ENCODE results near the gene KLF13. TPM values are rescaled to one million over a fixed set of nuclear protein-coding genes. Genes with fewer than 3 reads are reported as not detected.

The KLF13 gene
- total and polyA plus RNA-seq, 2 experiments from 2014 or later: 23.5 to 28.6 TPM

DNA sequence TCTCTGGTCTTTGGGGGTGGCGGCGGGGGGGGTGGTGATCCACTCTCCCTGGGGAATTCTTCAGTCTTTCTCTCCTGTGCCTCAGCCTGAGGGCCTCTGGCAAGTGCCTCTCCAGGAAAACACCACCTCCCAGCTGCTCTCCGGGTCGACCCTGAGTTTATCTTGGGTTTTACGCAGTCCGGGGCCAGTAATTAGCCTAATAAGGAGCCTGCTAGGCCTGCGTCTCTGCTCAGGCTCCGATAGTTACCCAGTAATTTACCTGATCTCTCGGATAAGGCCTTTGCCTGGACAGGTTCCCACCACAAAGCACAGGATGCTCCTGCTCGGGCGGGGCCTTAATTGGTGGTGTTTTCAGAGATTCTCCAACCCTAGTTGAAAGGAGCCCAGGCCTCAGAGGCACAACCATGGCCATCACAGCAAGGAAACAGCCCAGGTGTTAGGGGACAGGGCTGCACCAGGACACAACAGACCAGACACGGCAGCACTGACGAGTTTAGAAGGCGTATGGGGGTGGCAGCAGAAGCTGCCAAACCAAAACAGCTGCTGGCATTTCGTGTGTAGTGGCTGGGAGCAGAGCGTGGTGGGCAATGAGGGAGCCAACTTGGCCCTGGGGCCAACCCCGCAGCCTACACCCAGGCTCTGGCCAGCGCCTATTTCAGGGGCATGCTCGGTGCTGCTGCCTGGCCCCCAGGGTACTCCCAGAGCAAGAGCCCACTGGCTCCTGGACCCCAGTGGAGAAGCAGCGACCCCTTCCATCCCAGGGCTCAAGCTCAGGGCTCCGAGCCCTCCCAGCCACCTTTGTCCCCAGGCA lies 71.4 kb downstream of the KLF13 start:
- ATAC-seq: peak; percentile 2; the same call in 1 of the 3 replicates
- Histone ChIP-seq H3K9me2 (ENCODE audit: insufficient read depth) (no peaks in the 10 kb centered on the region), H3K4me3 (no peak overlapping the region; the same call in 1 of the 2 replicates), H3K36me3 (ENCODE audit: insufficient read depth) (no peaks in the 10 kb centered on the region), H3F3A (replicated peaks; ENCODE audit: low read depth) (no peaks in the 10 kb centered on the region), H3K79me2 (replicated peaks; ENCODE audit: insufficient read depth) (no peaks in the 10 kb centered on the region), H2AFZ (peak overlapping the region; percentile 91), H3K27me3 (ENCODE audit: insufficient read depth) (peaks cover 21% of the 10 kb centered on the region), H3K4me1 (ENCODE audit: insufficient read depth) (peaks cover 17% of the 10 kb centered on the region; the same call in 1 of the 2 replicates), H4K20me1 (replicated peaks; ENCODE audit: insufficient read depth) (no peaks in the 10 kb centered on the region), H3K4me2 (peak overlapping the region; percentile 68), H3K27ac (ENCODE audit: low read depth) (peak overlapping the region; percentile 40; the same call in 1 of the 2 replicates)
- TF ChIP-seq CREB1 (CRISPR knock-in tag; IDR thresholded peaks at IDR 0.05; ENCODE audit: low read depth) (no peak), STAT1 (IDR thresholded peaks at IDR 0.05; ENCODE audit: unreplicated experiment) (no peak), EZH2 (IDR thresholded peaks at IDR 0.05; ENCODE audit: low read depth, unreplicated experiment) (no peak), POLR2AphosphoS5 (IDR thresholded peaks at IDR 0.05; ENCODE audit: low read depth) (no peak), JUNB (IDR thresholded peaks at IDR 0.05; ENCODE audit: unreplicated experiment) (no peak), EZH2phosphoT487 (IDR thresholded peaks at IDR 0.05; ENCODE audit: unreplicated experiment) (no peak), ZNF114 (CRISPR knock-in tag; IDR thresholded peaks at IDR 0.05) (no peak), ZNF331 (CRISPR knock-in tag; IDR thresholded peaks at IDR 0.05; ENCODE audit: low read depth) (no peak)
- TF ChIP-seq, protein P1, sequence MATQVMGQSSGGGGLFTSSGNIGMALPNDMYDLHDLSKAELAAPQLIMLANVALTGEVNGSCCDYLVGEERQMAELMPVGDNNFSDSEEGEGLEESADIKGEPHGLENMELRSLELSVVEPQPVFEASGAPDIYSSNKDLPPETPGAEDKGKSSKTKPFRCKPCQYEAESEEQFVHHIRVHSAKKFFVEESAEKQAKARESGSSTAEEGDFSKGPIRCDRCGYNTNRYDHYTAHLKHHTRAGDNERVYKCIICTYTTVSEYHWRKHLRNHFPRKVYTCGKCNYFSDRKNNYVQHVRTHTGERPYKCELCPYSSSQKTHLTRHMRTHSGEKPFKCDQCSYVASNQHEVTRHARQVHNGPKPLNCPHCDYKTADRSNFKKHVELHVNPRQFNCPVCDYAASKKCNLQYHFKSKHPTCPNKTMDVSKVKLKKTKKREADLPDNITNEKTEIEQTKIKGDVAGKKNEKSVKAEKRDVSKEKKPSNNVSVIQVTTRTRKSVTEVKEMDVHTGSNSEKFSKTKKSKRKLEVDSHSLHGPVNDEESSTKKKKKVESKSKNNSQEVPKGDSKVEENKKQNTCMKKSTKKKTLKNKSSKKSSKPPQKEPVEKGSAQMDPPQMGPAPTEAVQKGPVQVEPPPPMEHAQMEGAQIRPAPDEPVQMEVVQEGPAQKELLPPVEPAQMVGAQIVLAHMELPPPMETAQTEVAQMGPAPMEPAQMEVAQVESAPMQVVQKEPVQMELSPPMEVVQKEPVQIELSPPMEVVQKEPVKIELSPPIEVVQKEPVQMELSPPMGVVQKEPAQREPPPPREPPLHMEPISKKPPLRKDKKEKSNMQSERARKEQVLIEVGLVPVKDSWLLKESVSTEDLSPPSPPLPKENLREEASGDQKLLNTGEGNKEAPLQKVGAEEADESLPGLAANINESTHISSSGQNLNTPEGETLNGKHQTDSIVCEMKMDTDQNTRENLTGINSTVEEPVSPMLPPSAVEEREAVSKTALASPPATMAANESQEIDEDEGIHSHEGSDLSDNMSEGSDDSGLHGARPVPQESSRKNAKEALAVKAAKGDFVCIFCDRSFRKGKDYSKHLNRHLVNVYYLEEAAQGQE (IDR thresholded peaks at IDR 0.05; ENCODE audit: unreplicated experiment): no peak
- TF ChIP-seq, protein P2, sequence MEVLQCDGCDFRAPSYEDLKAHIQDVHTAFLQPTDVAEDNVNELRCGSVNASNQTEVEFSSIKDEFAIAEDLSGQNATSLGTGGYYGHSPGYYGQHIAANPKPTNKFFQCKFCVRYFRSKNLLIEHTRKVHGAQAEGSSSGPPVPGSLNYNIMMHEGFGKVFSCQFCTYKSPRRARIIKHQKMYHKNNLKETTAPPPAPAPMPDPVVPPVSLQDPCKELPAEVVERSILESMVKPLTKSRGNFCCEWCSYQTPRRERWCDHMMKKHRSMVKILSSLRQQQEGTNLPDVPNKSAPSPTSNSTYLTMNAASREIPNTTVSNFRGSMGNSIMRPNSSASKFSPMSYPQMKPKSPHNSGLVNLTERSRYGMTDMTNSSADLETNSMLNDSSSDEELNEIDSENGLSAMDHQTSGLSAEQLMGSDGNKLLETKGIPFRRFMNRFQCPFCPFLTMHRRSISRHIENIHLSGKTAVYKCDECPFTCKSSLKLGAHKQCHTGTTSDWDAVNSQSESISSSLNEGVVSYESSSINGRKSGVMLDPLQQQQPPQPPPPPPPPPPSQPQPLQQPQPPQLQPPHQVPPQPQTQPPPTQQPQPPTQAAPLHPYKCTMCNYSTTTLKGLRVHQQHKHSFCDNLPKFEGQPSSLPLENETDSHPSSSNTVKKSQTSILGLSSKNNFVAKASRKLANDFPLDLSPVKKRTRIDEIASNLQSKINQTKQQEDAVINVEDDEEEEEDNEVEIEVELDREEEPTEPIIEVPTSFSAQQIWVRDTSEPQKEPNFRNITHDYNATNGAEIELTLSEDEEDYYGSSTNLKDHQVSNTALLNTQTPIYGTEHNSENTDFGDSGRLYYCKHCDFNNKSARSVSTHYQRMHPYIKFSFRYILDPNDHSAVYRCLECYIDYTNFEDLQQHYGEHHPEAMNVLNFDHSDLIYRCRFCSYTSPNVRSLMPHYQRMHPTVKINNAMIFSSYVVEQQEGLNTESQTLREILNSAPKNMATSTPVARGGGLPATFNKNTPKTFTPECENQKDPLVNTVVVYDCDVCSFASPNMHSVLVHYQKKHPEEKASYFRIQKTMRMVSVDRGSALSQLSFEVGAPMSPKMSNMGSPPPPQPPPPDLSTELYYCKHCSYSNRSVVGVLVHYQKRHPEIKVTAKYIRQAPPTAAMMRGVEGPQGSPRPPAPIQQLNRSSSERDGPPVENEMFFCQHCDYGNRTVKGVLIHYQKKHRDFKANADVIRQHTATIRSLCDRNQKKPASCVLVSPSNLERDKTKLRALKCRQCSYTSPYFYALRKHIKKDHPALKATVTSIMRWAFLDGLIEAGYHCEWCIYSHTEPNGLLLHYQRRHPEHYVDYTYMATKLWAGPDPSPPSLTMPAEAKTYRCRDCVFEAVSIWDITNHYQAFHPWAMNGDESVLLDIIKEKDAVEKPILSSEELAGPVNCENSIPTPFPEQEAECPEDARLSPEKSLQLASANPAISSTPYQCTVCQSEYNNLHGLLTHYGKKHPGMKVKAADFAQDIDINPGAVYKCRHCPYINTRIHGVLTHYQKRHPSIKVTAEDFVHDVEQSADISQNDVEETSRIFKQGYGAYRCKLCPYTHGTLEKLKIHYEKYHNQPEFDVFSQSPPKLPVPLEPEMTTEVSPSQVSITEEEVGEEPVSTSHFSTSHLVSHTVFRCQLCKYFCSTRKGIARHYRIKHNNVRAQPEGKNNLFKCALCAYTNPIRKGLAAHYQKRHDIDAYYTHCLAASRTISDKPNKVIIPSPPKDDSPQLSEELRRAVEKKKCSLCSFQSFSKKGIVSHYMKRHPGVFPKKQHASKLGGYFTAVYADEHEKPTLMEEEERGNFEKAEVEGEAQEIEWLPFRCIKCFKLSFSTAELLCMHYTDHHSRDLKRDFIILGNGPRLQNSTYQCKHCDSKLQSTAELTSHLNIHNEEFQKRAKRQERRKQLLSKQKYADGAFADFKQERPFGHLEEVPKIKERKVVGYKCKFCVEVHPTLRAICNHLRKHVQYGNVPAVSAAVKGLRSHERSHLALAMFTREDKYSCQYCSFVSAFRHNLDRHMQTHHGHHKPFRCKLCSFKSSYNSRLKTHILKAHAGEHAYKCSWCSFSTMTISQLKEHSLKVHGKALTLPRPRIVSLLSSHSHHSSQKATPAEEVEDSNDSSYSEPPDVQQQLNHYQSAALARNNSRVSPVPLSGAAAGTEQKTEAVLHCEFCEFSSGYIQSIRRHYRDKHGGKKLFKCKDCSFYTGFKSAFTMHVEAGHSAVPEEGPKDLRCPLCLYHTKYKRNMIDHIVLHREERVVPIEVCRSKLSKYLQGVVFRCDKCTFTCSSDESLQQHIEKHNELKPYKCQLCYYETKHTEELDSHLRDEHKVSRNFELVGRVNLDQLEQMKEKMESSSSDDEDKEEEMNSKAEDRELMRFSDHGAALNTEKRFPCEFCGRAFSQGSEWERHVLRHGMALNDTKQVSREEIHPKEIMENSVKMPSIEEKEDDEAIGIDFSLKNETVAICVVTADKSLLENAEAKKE (CRISPR knock-in tag; IDR thresholded peaks at IDR 0.05): no peak
- TF ChIP-seq, protein P3, sequence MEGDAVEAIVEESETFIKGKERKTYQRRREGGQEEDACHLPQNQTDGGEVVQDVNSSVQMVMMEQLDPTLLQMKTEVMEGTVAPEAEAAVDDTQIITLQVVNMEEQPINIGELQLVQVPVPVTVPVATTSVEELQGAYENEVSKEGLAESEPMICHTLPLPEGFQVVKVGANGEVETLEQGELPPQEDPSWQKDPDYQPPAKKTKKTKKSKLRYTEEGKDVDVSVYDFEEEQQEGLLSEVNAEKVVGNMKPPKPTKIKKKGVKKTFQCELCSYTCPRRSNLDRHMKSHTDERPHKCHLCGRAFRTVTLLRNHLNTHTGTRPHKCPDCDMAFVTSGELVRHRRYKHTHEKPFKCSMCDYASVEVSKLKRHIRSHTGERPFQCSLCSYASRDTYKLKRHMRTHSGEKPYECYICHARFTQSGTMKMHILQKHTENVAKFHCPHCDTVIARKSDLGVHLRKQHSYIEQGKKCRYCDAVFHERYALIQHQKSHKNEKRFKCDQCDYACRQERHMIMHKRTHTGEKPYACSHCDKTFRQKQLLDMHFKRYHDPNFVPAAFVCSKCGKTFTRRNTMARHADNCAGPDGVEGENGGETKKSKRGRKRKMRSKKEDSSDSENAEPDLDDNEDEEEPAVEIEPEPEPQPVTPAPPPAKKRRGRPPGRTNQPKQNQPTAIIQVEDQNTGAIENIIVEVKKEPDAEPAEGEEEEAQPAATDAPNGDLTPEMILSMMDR (conservative IDR thresholded peaks at IDR 0.05; ENCODE audit: low read depth in 2 of 2): no peak
- TF ChIP-seq, protein P4, sequence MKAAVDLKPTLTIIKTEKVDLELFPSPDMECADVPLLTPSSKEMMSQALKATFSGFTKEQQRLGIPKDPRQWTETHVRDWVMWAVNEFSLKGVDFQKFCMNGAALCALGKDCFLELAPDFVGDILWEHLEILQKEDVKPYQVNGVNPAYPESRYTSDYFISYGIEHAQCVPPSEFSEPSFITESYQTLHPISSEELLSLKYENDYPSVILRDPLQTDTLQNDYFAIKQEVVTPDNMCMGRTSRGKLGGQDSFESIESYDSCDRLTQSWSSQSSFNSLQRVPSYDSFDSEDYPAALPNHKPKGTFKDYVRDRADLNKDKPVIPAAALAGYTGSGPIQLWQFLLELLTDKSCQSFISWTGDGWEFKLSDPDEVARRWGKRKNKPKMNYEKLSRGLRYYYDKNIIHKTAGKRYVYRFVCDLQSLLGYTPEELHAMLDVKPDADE (IDR thresholded peaks at IDR 0.05): no peak
- Mint-ChIP-seq H3K27ac (no peak overlapping the region; the same call in 1 of the 2 replicates), H3K36me3 (ENCODE audit: low read depth) (no peaks in the 10 kb centered on the region), H3K27me3 (ENCODE audit: insufficient read depth, low read depth, poor library complexity) (peaks cover 27% of the 10 kb centered on the region), H3K9me3 (no peaks in the 10 kb centered on the region), H3K4me1 (peaks cover 27% of the 10 kb centered on the region), H3K4me3 (no peak overlapping the region)
- peak; percentile 36 for DNase-seq (ENCODE audit: low spot score)
